Stimulated activated CD4-positive, alpha-beta T cell treated with anti-CD3 and anti-CD28 coated beads, Interleukin-4, amount 100 ng/mL, for 4 hours (primary cell): ENCODE data around the gene ADCY4.
A peak's percentile ranks its signal among the peaks of the same experiment; 100 is the strongest.

Experiments used
- DNase-seq, 2 experiments: peaks; one replicate each; pipeline ENCODE4 v3.0.0-alpha.2; 2020

The ADCY4 gene

GRCh38 chr14:24271134-24271833 lies 63.6 kb downstream of the ADCY4 start, which contains the start of gene RABGGTA:
TSS of gene RABGGTA (minus strand) at chr14:24271597. CDS start at chr14:24271115, 482 bp downstream.
- peak; percentile 84 to 92 for DNase-seq

GRCh38 chr14:24270537-24271133 lies 64.2 kb downstream of the ADCY4 start:
- no peak for DNase-seq

- no peak for DNase-seq
These were observed 64.8 kb downstream of the ADCY4 start for GRCh38 chr14:24269910-24270536.

- no peak for DNase-seq
These were observed 65.5 kb downstream of the ADCY4 start for GRCh38 chr14:24269368-24269767.
